SW480 (cell line): ENCODE data around the gene ALOX5.
"Not testable (repeated sequence)": the region's sequence is repeated elsewhere in the genome, so short reads cannot be mapped to it uniquely, and the experiment has no call there.

Source experiments
- DNase-seq: peaks from one replicate; pipeline ENCODE4 v3.0.0-alpha.2; 2016; ENCODE audit warnings: low spot score

Gene ALOX5

GRCh38 chr10:45468079-45468478 lies 94.1 kb downstream of the ALOX5 start:
- no peak for DNase-seq

GRCh38 chr10:45470098-45471012 lies 96.3 kb downstream of the ALOX5 start:
- no peak for DNase-seq

GRCh38 chr10:45471059-45471458 lies 97.0 kb downstream of the ALOX5 start:
- DNase-seq, result no peak

GRCh38 chr10:45471531-45472310 lies 97.7 kb downstream of the ALOX5 start:
- no peak for DNase-seq

GRCh38 chr10:45473126-45473525 lies 99.1 kb downstream of the ALOX5 start:
- no peak for DNase-seq

GRCh38 chr10:45476559-45476958 lies 102.5 kb downstream of the ALOX5 start:
- DNase-seq, result no peak

GRCh38 chr10:45480294-45480693 lies 106.3 kb downstream of the ALOX5 start:
- no peak for DNase-seq

- not testable (repeated sequence) for DNase-seq
Measured at GRCh38 chr10:45481100-45481499, 107.1 kb downstream of the ALOX5 start.

GRCh38 chr10:45483002-45483401 lies 109.0 kb downstream of the ALOX5 start:
- no peak for DNase-seq

GRCh38 chr10:45487735-45488134 lies 113.7 kb downstream of the ALOX5 start:
- DNase-seq, result no peak

- no peak for DNase-seq
Measured at GRCh38 chr10:45488365-45488764, 114.3 kb downstream of the ALOX5 start.

GRCh38 chr10:45490277-45490676 lies 116.3 kb downstream of the ALOX5 start:
- no peak for DNase-seq

- no peak for DNase-seq
Measured at GRCh38 chr10:45491061-45491460, 117.0 kb downstream of the ALOX5 start.
